Immature natural killer cell (primary cell): ENCODE measurements around the gene GABRA4. TPM values are rescaled to one million over a fixed set of nuclear protein-coding genes. Genes with fewer than 3 reads are reported as not detected.
A peak's percentile ranks its signal among the peaks of the same experiment; 100 is the strongest.

Source experiments
- DNase-seq, 3 donors: peaks; one replicate each; pipeline ENCODE4 v3.0.0; 2022; ENCODE audit warnings: mixed read lengths in 1 of 3
- H3K27ac Mint-ChIP-seq, 6 donors: one replicate each; pipeline ENCODE4 v1.8.0; 2020; ENCODE audit warnings: mixed read lengths in 6 of 6, mild to moderate bottlenecking in 5 of 6, inconsistent platforms in 4 of 6, moderate library complexity in 3 of 6
- H3K27me3 Mint-ChIP-seq, 3 donors: one replicate each; pipeline ENCODE4 v1.8.0; 2020 to 2021; ENCODE audit warnings: low read depth in 3 of 3, mild to moderate bottlenecking in 3 of 3, mixed read lengths in 3 of 3, moderate library complexity in 3 of 3, inconsistent platforms in 1 of 3
- H3K36me3 Mint-ChIP-seq, 3 donors: one replicate each; pipeline ENCODE4 v1.8.0; 2020; ENCODE audit warnings: mixed read lengths in 3 of 3, inconsistent platforms in 2 of 3, mild to moderate bottlenecking in 2 of 3
- H3K4me1 Mint-ChIP-seq, 2 donors: one replicate each; pipeline ENCODE4 v1.8.0; 2020; ENCODE audit warnings: inconsistent platforms in 2 of 2, mild to moderate bottlenecking in 2 of 2, mixed read lengths in 2 of 2, moderate library complexity in 1 of 2
- H3K4me3 Mint-ChIP-seq, 5 donors: one replicate each; pipeline ENCODE4 v1.8.0; 2020; ENCODE audit warnings: mild to moderate bottlenecking in 5 of 5, mixed read lengths in 5 of 5, inconsistent platforms in 3 of 5, moderate library complexity in 3 of 5
- H3K9me3 Mint-ChIP-seq, 6 donors: one replicate each; pipeline ENCODE4 v1.8.0; 2020; ENCODE audit warnings: mild to moderate bottlenecking in 6 of 6, mixed read lengths in 6 of 6, inconsistent platforms in 4 of 6, moderate library complexity in 3 of 6
- polyA plus RNA-seq, 3 donors: library from polyadenylated mRNA; unstranded; fragments of 300-500 nt; fragmentation: Illumina TruSeq; gene quantifications; one replicate each; pipeline ENCODE4 v1.2.3, GENCODE V29; 2021

Gene GABRA4
- polyA plus RNA-seq: not detected

DNA sequence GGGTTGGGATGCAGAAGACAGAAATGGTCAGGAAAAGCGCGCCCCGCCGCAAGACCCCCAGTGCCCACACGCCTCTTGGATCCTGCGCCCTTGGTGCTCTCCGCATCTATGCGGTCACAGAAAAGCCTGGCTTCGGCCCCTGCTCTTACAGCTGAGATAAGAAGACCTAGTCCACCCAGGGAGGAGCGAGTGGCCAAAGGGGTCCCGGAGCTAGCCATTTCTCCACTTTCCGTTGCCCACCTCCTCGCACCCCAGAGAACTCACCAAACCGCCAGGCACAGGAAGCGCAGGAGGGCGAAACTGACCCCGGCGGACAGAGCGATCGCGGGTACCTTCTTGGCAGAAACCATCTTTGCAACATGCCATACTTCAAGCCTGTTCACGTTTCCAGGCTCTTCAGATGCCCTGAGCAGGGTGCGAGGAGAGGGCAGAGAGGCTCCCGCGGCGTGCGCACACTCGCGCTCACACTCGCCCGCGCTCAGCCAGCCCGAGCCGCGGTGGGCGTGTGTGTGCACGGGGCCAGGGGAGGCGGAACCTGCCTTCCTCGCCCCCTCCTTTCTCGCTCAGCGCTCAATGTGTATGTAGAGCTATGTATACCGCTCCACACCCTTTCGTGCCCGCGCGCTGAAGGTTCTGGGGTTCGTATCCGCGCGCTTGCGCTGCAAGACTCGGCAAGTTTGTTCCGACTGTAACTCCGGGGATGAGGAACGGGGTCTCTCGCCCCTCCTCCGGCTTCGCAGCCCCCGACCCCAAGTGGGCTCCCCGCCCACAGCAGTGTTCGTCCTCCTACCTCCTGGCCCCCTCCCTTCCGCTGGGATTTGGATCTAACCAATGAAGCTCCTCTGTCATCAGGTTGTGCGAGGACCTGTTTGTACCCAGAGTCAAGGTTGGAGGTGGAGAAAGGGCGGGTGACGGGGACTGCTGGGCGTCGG lies at the start of gene GABRA4:
Gene GABRA4 (minus strand): TSS at position 507 of the 932 bp plus-strand sequence. CDS start 157 bp downstream, at position 350.
- H3K9me3 Mint-ChIP-seq: peaks cover 0 to 5% (median 0%) of the 10 kb centered on the region in 6 donors
- H3K36me3 Mint-ChIP-seq: no peaks in the 10 kb centered on the region
- peaks cover 15 to 24% (median 18%) of the 10 kb centered on the region in 3 donors for H3K27me3 Mint-ChIP-seq
- H3K27ac Mint-ChIP-seq: peak within 1 kb of the TSS in 1 of 6 donors; percentile 74
- peak within 1 kb of the TSS; percentile 28 to 80 (median 54) for H3K4me3 Mint-ChIP-seq
- peak in 1 of 3 donors; percentile 3 for DNase-seq
- peaks cover 21 to 28% of the 10 kb centered on the region in 2 donors for H3K4me1 Mint-ChIP-seq

DNA sequence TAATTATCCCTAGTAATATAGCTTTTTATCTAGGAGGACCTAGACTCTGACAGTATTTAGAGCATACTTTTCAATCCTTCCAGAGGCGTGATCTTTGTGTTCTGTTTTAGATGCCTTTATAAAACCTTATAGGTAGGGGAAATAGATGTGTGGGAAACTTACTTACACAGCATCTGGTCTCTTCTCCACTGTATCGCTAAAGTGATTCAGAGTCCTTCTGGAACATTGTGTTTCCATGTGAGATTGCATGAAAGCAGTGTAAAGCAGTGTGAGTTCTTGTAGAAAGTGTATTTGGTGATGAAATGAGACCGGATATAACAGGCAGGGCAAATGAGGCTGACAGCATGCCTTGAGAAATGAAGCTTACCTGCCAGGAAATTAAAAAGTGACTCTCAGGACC lies 47.4 kb upstream of the GABRA4 start:
- Mint-ChIP-seq H3K4me3 (no peak overlapping the region), H3K27ac (no peak overlapping the region), H3K4me1 (no peaks in the 10 kb centered on the region), H3K9me3 (peaks cover 0 to 2% (median 0%) of the 10 kb centered on the region in 6 donors), H3K27me3 (peaks cover 2 to 7% (median 7%) of the 10 kb centered on the region in 3 donors), H3K36me3 (no peaks in the 10 kb centered on the region)
- no peak for DNase-seq

DNA sequence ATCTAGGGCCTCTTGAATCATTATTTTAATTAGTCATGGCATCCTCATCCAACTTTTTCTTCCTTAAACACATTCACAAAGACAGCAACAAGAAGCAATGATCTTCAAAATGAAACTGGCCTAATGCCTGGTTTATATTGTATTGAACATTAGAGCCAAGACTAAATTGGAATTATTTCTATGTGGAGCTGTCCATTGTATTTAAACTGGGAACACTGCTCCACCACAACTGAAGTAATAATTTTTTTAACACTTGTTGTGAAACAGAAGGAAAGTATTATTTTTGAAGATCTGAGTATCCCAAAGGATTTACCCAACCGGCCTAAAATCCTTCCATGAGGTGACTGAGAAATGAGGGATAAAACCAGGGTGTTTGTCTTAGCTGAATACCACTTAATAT lies 44.9 kb upstream of the GABRA4 start:
- H3K4me3 Mint-ChIP-seq: no peak overlapping the region
- H3K36me3 Mint-ChIP-seq: no peaks in the 10 kb centered on the region
- no peak for DNase-seq
- H3K27ac Mint-ChIP-seq: no peak overlapping the region
- H3K4me1 Mint-ChIP-seq: no peaks in the 10 kb centered on the region
- peaks cover 3 to 6% (median 6%) of the 10 kb centered on the region in 3 donors for H3K27me3 Mint-ChIP-seq
- peaks cover 0 to 2% (median 0%) of the 10 kb centered on the region in 6 donors for H3K9me3 Mint-ChIP-seq

DNA sequence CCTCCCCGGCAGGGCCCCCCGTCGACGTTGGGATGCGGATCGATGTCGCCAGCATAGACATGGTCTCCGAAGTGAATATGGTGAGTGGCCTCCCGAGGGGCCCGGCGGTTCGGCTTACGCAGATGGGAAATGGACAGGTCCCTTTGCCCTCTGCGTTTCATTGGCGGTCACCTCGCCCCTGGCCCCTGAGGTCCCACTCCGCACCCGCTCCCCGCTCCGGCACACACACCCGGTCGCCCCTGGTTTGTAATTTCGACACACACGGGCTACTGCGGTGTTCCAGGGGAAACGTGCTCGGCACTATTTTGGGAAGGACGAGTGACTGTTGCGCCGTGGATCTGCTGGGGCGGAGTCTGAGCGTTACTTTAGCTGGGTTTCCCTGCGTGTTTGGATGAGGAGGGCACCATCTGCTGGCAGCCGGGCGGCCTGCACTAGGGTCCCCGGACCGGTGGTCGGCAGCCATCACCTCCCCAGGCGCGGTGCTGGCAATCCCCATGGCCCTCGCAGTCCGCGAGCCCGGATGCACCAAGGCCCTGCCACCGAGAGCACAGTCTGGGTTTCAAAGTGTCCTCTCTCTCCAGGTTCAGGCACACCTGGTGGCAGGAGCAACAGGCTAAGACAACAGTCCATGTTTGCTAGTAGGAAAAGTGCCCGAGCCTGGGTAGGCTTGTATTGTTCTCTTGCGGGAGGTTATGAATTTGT lies 39.2 kb upstream of the GABRA4 start:
- H3K27ac Mint-ChIP-seq: no peak overlapping the region
- H3K4me3 Mint-ChIP-seq: peak overlapping the region; percentile 55 to 88 (median 71)
- DNase-seq: peak; percentile 38 to 59 (median 53)
- peaks cover 0 to 4% (median 0%) of the 10 kb centered on the region in 6 donors for H3K9me3 Mint-ChIP-seq
- no peaks in the 10 kb centered on the region for H3K36me3 Mint-ChIP-seq
- H3K4me1 Mint-ChIP-seq: peaks cover 16 to 22% of the 10 kb centered on the region in 2 donors
- peaks cover 10 to 31% (median 18%) of the 10 kb centered on the region in 3 donors for H3K27me3 Mint-ChIP-seq

DNA sequence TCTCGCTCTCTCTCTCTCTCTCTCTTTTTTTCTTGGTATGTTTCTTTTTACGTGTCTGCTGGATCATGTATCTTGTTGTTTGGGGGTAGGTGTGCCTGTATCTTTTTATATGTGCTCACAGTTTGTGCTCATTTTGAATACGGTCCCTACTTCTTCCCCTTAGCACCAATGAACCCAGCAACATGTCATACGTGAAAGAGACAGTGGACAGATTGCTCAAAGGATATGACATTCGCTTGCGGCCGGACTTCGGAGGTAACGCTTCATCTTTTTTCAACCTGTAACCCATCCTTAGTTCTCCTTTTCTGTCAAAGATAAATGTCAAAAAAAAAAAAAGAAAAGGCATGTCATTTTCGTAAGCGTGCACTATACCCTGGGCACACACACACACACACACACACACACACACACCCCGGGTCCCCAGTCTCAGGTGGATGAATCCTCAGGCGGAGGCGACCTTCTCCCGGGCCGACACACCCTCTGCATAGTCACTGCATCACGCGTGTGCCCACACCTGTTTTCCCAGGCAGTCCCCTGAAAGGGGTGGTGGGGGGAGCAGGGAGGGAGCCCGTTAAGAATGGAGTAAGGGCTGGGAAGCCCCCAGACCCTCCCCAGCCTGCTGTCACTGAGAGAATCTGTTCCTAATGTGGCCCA lies 38.5 kb upstream of the GABRA4 start:
- Mint-ChIP-seq H3K27me3 (peaks cover 10 to 31% (median 18%) of the 10 kb centered on the region in 3 donors), H3K9me3 (peaks cover 0 to 4% (median 0%) of the 10 kb centered on the region in 6 donors), H3K4me3 (peak overlapping the region; percentile 55 to 88 (median 71)), H3K4me1 (peaks cover 16 to 22% of the 10 kb centered on the region in 2 donors), H3K36me3 (no peaks in the 10 kb centered on the region), H3K27ac (no peak overlapping the region)
- peak in 2 of 3 donors; percentile 1 to 2 for DNase-seq

DNA sequence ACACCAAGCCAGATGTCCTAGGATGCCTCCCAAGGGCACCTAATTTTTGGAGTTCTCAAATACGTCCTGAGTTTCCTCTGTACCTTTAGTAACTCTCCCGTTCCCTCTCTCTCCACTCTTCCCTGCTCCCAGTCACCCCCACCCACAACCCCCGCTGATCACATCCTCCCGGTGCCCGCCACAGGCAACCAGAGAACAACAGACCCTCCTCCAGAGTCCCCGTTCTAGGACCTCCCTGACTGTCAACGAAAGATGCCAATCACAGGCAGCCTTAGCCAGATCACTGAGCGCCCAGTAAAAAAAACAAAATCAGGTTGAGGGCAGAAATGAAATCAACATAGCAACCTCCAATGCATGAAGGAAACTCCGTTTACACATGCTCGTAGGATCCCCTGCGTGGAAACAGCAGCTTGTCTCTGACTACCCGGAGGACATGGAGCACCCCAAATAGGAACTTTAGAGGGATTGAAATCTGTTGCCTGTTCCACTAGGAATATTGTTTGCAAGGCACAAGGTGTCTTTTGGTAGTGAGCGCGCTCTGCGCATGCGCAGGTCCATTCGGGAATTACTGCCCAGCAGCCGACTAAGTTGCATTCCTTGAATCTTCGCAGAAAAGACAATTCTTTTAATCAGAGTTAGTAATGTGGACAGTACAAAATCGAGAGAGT lies 37.8 kb upstream of the GABRA4 start, which contains the start of gene GABRB1:
Gene GABRB1 (plus strand): TSS at position 557 of the 668 bp plus-strand sequence.
- Mint-ChIP-seq H3K27me3 (peaks cover 10 to 31% (median 18%) of the 10 kb centered on the region in 3 donors), H3K36me3 (no peaks in the 10 kb centered on the region), H3K4me1 (peaks cover 16 to 22% of the 10 kb centered on the region in 2 donors), H3K27ac (peak within 1 kb of the TSS in 1 of 6 donors; percentile 62), H3K9me3 (peaks cover 0 to 4% (median 0%) of the 10 kb centered on the region in 6 donors), H3K4me3 (peak within 1 kb of the TSS; percentile 55 to 88 (median 71))
- DNase-seq: peak; percentile 9 to 22 (median 12)

DNA sequence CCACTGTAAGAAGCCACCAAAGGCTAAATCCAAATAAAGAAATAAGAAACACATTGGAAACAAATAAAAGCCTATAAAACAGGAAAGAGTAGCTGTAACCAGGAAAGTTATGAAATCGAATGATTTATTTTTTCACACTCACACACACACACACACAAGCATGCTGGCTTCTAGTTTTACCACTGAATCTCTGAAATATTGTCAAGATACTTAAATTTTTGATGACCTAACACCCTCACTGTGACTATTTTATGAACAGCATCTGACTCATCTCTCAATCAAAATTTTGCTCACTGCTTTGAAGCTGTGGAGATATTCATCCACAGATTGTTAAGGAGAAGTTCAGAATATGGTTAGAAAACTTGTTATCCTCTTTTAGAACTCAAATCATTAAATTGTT lies 24.1 kb upstream of the GABRA4 start:
- Mint-ChIP-seq H3K27me3 (peaks cover 1 to 5% (median 5%) of the 10 kb centered on the region in 3 donors), H3K9me3 (no peaks in the 10 kb centered on the region), H3K27ac (no peak overlapping the region), H3K4me1 (peaks cover 2 to 4% of the 10 kb centered on the region in 2 donors), H3K36me3 (no peaks in the 10 kb centered on the region), H3K4me3 (no peak overlapping the region)
- no peak for DNase-seq

DNA sequence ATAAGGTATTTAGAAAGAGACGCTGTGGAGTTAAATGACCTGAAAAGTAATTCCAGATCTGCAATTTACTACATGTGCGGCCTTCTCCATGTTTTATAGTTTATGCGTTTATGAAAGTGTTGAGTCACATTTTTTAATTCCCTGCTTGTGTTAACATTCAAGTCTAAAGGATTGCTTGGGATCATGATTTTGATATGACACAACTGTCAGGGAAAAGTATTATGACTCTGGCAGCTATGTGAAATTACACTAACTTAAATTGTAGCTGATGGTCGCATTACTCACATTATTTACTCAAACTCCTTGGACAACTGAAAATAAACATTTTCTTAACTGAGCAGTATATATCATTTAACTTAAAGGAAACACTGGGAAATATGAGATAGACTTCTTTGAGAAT lies 23.7 kb upstream of the GABRA4 start:
- H3K9me3 Mint-ChIP-seq: no peaks in the 10 kb centered on the region
- peaks cover 5 to 8% of the 10 kb centered on the region in 2 donors for H3K4me1 Mint-ChIP-seq
- H3K27me3 Mint-ChIP-seq: peaks cover 1 to 5% (median 5%) of the 10 kb centered on the region in 3 donors
- no peak for DNase-seq
- H3K27ac Mint-ChIP-seq: no peak overlapping the region
- no peak overlapping the region for H3K4me3 Mint-ChIP-seq
- no peaks in the 10 kb centered on the region for H3K36me3 Mint-ChIP-seq

DNA sequence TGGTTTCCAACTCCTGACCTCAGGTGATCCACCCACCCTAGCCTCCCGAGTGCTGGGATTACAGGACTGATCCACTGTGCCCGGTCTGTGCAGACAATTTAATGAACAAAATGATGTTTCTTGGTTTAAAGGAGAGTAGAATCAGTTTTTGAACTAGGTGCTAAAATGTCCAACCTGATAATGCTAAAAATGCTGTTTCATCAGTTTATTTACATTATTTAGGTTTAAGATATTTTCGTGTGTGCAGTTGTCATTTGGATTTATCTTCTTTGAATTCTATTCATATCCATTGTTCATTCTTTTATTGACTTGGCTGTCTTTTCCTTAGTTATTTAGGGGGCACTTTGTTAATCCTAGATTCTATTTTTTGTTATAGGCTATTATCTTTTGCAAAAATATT lies 20.0 kb upstream of the GABRA4 start:
- Mint-ChIP-seq H3K4me3 (no peak overlapping the region), H3K27ac (no peak overlapping the region), H3K4me1 (peaks cover 27 to 35% of the 10 kb centered on the region in 2 donors), H3K9me3 (no peaks in the 10 kb centered on the region), H3K36me3 (peaks cover 0 to 5% (median 0%) of the 10 kb centered on the region in 3 donors), H3K27me3 (peaks cover 0 to 3% (median 0%) of the 10 kb centered on the region in 3 donors)
- DNase-seq: no peak

DNA sequence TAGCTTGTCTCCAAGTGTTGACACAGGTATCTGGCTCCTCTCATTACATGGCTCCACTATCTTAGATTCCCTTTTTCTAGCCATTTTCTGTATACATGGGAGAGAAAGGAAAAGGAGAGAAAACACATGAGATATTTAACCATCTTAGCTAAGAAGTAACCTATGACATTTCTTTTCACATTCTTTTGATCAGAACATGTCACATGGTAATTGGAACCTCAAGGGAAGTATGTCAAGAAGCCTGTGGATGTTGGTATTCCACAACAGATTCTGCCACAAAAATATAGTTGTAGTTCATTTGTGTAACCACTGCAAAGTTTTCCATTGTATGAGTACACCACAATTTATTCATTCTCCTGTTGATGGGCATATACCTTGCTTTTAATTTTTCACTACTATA lies 19.3 kb upstream of the GABRA4 start:
- peaks cover 27 to 35% of the 10 kb centered on the region in 2 donors for H3K4me1 Mint-ChIP-seq
- peaks cover 0 to 3% (median 1%) of the 10 kb centered on the region in 3 donors for H3K27me3 Mint-ChIP-seq
- H3K4me3 Mint-ChIP-seq: no peak overlapping the region
- peaks cover 0 to 5% (median 0%) of the 10 kb centered on the region in 3 donors for H3K36me3 Mint-ChIP-seq
- no peak for DNase-seq
- no peaks in the 10 kb centered on the region for H3K9me3 Mint-ChIP-seq
- H3K27ac Mint-ChIP-seq: peak overlapping the region in 2 of 6 donors; percentile 20 to 40

DNA sequence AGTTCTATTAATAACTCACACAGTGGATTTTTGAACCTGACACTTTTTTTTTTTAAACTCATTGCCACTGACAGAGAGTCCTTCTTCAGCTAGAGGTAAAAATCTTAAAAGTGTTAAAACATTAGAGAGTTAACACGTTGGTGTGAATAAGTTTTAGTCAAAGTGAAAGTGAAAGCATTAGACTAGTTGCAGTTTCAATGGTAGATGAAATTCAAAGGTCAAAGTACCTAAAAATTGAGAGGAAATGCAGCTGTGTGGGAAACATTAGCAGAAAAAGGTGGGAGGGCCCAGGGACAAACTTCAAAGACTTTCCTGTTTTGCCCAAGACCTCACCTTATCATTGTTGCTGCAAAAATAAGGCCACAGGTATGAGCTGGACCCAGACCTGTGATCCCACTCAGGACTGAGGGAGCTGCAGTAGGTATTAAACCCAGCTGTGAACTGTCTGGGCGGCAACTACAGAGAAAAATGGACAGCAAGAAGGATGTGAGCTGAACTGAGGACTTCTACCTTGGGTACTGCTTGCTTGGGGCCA lies 17.6 kb upstream of the GABRA4 start:
- H3K4me3 Mint-ChIP-seq: peak overlapping the region; percentile 50 to 79 (median 72)
- peaks cover 0 to 1% (median 0%) of the 10 kb centered on the region in 3 donors for H3K27me3 Mint-ChIP-seq
- H3K9me3 Mint-ChIP-seq: no peaks in the 10 kb centered on the region
- H3K36me3 Mint-ChIP-seq: peaks cover 0 to 5% (median 0%) of the 10 kb centered on the region in 3 donors
- H3K4me1 Mint-ChIP-seq: peaks cover 27 to 35% of the 10 kb centered on the region in 2 donors
- H3K27ac Mint-ChIP-seq: peak overlapping the region; percentile 80 to 95 (median 88)
- peak; percentile 64 to 67 (median 65) for DNase-seq

DNA sequence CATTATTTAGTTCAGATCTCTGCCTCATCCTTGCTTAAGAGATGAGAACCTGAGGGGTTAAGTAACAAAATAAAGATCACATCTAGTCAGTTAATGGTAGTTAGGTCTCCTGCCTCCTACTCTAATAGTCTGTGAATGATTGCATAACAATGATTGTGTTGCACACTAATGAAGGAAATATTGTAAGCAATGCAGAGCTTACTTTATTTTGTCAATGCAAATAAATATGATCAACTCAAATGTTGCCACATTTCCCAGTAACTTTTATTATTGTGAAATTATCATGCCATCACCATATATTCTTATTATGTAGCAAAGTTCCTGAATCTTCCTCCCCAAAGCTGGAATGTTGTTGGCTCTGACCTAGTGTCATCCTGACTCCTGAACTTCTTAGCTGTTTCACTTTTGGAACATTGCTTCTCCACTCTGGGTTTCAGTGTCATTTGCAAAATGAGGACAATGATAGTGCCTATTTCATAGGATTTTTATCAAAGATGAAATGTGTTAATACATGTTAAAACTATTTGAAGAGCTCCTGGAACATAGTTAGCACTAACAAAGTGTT lies 17.0 kb upstream of the GABRA4 start:
- H3K36me3 Mint-ChIP-seq: peaks cover 0 to 5% (median 0%) of the 10 kb centered on the region in 3 donors
- H3K4me1 Mint-ChIP-seq: peaks cover 27 to 35% of the 10 kb centered on the region in 2 donors
- peak overlapping the region; percentile 80 to 95 (median 88) for H3K27ac Mint-ChIP-seq
- H3K9me3 Mint-ChIP-seq: no peaks in the 10 kb centered on the region
- peak overlapping the region; percentile 50 to 79 (median 72) for H3K4me3 Mint-ChIP-seq
- H3K27me3 Mint-ChIP-seq: peaks cover 0 to 1% (median 0%) of the 10 kb centered on the region in 3 donors
- DNase-seq: no peak
